Large intestine (tissue), 3 donors: Measurements from ENCODE around the gene ODAD4. TPM values are rescaled to one million over a fixed set of nuclear protein-coding genes. Genes with fewer than 3 reads are reported as not detected.

Experiments used
- DNase-seq, 2 donors: peaks; one replicate each; pipeline versions ENCODE4 v3.0.0 to v3.0.0-alpha.2; 2013
- H3K27ac ChIP-seq: one replicate; pipeline ENCODE4 v1.5.1; 2013; ENCODE audit warnings: low read length
- H3K27me3 ChIP-seq: 2 replicates; pipeline ENCODE4 v1.6.1; 2013; ENCODE audit warnings: low read length; ENCODE audit not compliant: control insufficient read depth, insufficient read depth
- H3K36me3 ChIP-seq: 2 replicates; pipeline ENCODE4 v1.6.1; 2013; ENCODE audit warnings: low read length; ENCODE audit not compliant: control insufficient read depth, insufficient read depth
- H3K4me1 ChIP-seq: one replicate; pipeline ENCODE4 v1.6.1; 2013; ENCODE audit warnings: low read length; ENCODE audit not compliant: control insufficient read depth, insufficient read depth
- H3K4me3 ChIP-seq: one replicate; pipeline ENCODE4 v1.5.1; 2013; ENCODE audit warnings: low read length
- H3K9me3 ChIP-seq: one replicate; pipeline ENCODE4 v1.6.1; 2013; ENCODE audit warnings: mild to moderate bottlenecking, low read depth, low read length, moderate library complexity; ENCODE audit not compliant: control insufficient read depth
- WGBS: methylation state at CpG from one replicate; pipeline ENCODE4 v1.1.5; 2013; ENCODE audit warnings: low lambda C conversion rate; ENCODE audit not compliant: insufficient coverage; 5-methylcytosine and 5-hydroxymethylcytosine counted together
- polyA plus RNA-seq: library from polyadenylated mRNA; unstranded; fragments of 120-200 nt; gene quantifications from one replicate; pipeline ENCODE4 v1.2.1, GENCODE V29; 2013

Gene ODAD4
- polyA plus RNA-seq, 1 donor = 0.87 TPM

- H3K27ac ChIP-seq = peak overlapping the region; percentile 74
- WGBS = 63% methylated on average over 1 of the region's 4 CpGs
- no peaks in the 10 kb centered on the region for H3K27me3 ChIP-seq
- H3K4me1 ChIP-seq = peaks cover 46% of the 10 kb centered on the region
- no peak for DNase-seq
- H3K9me3 ChIP-seq = no peaks in the 10 kb centered on the region
- peaks cover 47% of the 10 kb centered on the region for H3K36me3 ChIP-seq
- H3K4me3 ChIP-seq = no peak overlapping the region
Measured at GRCh38 chr17:41913798-41914197, 16.6 kb upstream of the ODAD4 start.

GRCh38 chr17:41914358-41914766, 16.1 kb upstream of the ODAD4 start:
- Histone ChIP-seq H3K27ac (peak overlapping the region; percentile 74), H3K4me1 (peaks cover 45% of the 10 kb centered on the region), H3K4me3 (no peak overlapping the region), H3K36me3 (peaks cover 42% of the 10 kb centered on the region), H3K9me3 (no peaks in the 10 kb centered on the region), H3K27me3 (no peaks in the 10 kb centered on the region)
- WGBS = no CpG with 5 or more reads among the region's 6 CpGs
- DNase-seq = peak; percentile 74 to 84

- DNase-seq = no peak
- 67% methylated on average over 2 of the region's 5 CpGs for WGBS
- H3K27me3 ChIP-seq = no peaks in the 10 kb centered on the region
- no peaks in the 10 kb centered on the region for H3K9me3 ChIP-seq
- peaks cover 51% of the 10 kb centered on the region for H3K4me1 ChIP-seq
- peak overlapping the region; percentile 74 for H3K27ac ChIP-seq
- H3K4me3 ChIP-seq = no peak overlapping the region
- peaks cover 35% of the 10 kb centered on the region for H3K36me3 ChIP-seq
Measured at GRCh38 chr17:41915020-41915419, 15.4 kb upstream of the ODAD4 start.

GRCh38 chr17:41915566-41915965, 14.9 kb upstream of the ODAD4 start:
- Histone ChIP-seq H3K9me3 (no peaks in the 10 kb centered on the region), H3K36me3 (peaks cover 30% of the 10 kb centered on the region), H3K4me3 (no peak overlapping the region), H3K27me3 (no peaks in the 10 kb centered on the region), H3K4me1 (peaks cover 51% of the 10 kb centered on the region), H3K27ac (peak overlapping the region; percentile 74)
- WGBS = no CpG with 5 or more reads among the region's 2 CpGs
- no peak for DNase-seq

GRCh38 chr17:41917192-41917591, 13.2 kb upstream of the ODAD4 start:
- H3K4me1 ChIP-seq = peaks cover 51% of the 10 kb centered on the region
- H3K9me3 ChIP-seq = no peaks in the 10 kb centered on the region
- no peaks in the 10 kb centered on the region for H3K27me3 ChIP-seq
- WGBS = 33% methylated on average over 2 of the region's 4 CpGs
- H3K36me3 ChIP-seq = peaks cover 16% of the 10 kb centered on the region
- peak overlapping the region; percentile 95 for H3K4me3 ChIP-seq
- peak in 1 of 2 donors; percentile 48 for DNase-seq
- H3K27ac ChIP-seq = peak overlapping the region; percentile 76

GRCh38 chr17:41917679-41918313, 12.6 kb upstream of the ODAD4 start:
- no peaks in the 10 kb centered on the region for H3K9me3 ChIP-seq
- H3K4me3 ChIP-seq = peak overlapping the region; percentile 95
- DNase-seq = peak in 1 of 2 donors; percentile 68
- H3K4me1 ChIP-seq = peaks cover 51% of the 10 kb centered on the region
- WGBS = no CpG with 5 or more reads among the region's 26 CpGs
- peaks cover 9% of the 10 kb centered on the region for H3K36me3 ChIP-seq
- no peaks in the 10 kb centered on the region for H3K27me3 ChIP-seq
- peak overlapping the region; percentile 76 for H3K27ac ChIP-seq

GRCh38 chr17:41918314-41919164, 11.9 kb upstream of the ODAD4 start, which contains the start of gene ACLY:
TSS of gene ACLY (minus strand) at chr17:41918951. CDS start at chr17:41913873, 5,078 bp downstream.
- peaks cover 2% of the 10 kb centered on the region for H3K36me3 ChIP-seq
- H3K27me3 ChIP-seq = no peaks in the 10 kb centered on the region
- peak within 1 kb of the TSS; percentile 95 for H3K4me3 ChIP-seq
- H3K4me1 ChIP-seq = peaks cover 45% of the 10 kb centered on the region
- peak; percentile 97 to 98 for DNase-seq
- no peaks in the 10 kb centered on the region for H3K9me3 ChIP-seq
- WGBS = no CpG with 5 or more reads among the region's 80 CpGs
- peak within 1 kb of the TSS; percentile 80 for H3K27ac ChIP-seq

GRCh38 chr17:41919165-41919817, 11.1 kb upstream of the ODAD4 start:
- DNase-seq = no peak
- Histone ChIP-seq H3K36me3 (no peaks in the 10 kb centered on the region), H3K9me3 (no peaks in the 10 kb centered on the region), H3K27me3 (no peaks in the 10 kb centered on the region), H3K4me1 (peaks cover 38% of the 10 kb centered on the region), H3K4me3 (peak overlapping the region; percentile 95), H3K27ac (peak overlapping the region; percentile 80)
- no CpG with 5 or more reads among the region's 33 CpGs for WGBS

GRCh38 chr17:41919840-41920579, 10.4 kb upstream of the ODAD4 start:
- Histone ChIP-seq H3K4me1 (peaks cover 30% of the 10 kb centered on the region), H3K9me3 (no peaks in the 10 kb centered on the region), H3K27me3 (no peaks in the 10 kb centered on the region), H3K4me3 (peak overlapping the region; percentile 95), H3K27ac (peak overlapping the region; percentile 80), H3K36me3 (no peaks in the 10 kb centered on the region)
- WGBS = no CpG with 5 or more reads among the region's 7 CpGs
- no peak for DNase-seq

- no peak overlapping the region for H3K4me3 ChIP-seq
- peaks cover 25% of the 10 kb centered on the region for H3K4me1 ChIP-seq
- H3K36me3 ChIP-seq = no peaks in the 10 kb centered on the region
- no peak for DNase-seq
- no peaks in the 10 kb centered on the region for H3K9me3 ChIP-seq
- H3K27ac ChIP-seq = no peak overlapping the region
- no CpG with 5 or more reads among the region's 5 CpGs for WGBS
- no peaks in the 10 kb centered on the region for H3K27me3 ChIP-seq
Measured at GRCh38 chr17:41920580-41920955, 9.8 kb upstream of the ODAD4 start.
